Activated CD4-positive, alpha-beta T cell treated with anti-CD3 and anti-CD28 coated beads, Interleukin-2, amount 10 ng/mL, durations not matched to agents 7 days and 5 days (primary cell): Measurements from ENCODE around the gene CYP2A13. TPM values are rescaled to one million over a fixed set of nuclear protein-coding genes. Genes with fewer than 3 reads are reported as not detected.
"Not testable (repeated sequence)": the region's sequence is repeated elsewhere in the genome, so short reads cannot be mapped to it uniquely, and the experiment has no call there.

Experiments used
- CTCF ChIA-PET: fragments of 350-600 bp; sonication (Branson Sonifier 250); formaldehyde crosslinking; loops from one replicate; lab custom pipeline; 2021; ENCODE audit warnings: antibody characterized with exemption; lab: Charles Lee
- POLR2A ChIA-PET: fragments of 350-600 bp; sonication (Branson Sonifier 250); formaldehyde crosslinking; loops from one replicate; lab custom pipeline; 2021; ENCODE audit warnings: antibody characterized with exemption; lab: Charles Lee
- DNase-seq: peaks from one replicate; pipeline ENCODE4 v3.0.0-alpha.2; 2020
- H3K27ac Mint-ChIP-seq: one replicate; pipeline ENCODE4 v1.8.0; 2021; ENCODE audit warnings: mild to moderate bottlenecking, moderate library complexity, mixed read lengths
- H3K27me3 Mint-ChIP-seq: one replicate; pipeline ENCODE4 v1.8.0; 2021; ENCODE audit warnings: mixed read lengths
- H3K36me3 Mint-ChIP-seq: one replicate; pipeline ENCODE4 v1.8.0; 2021; ENCODE audit warnings: low read depth, mixed read lengths
- H3K4me1 Mint-ChIP-seq: one replicate; pipeline ENCODE4 v1.8.0; 2021; ENCODE audit warnings: mixed read lengths
- H3K4me3 Mint-ChIP-seq: one replicate; pipeline ENCODE4 v1.8.0; 2021; ENCODE audit warnings: mild to moderate bottlenecking, moderate library complexity, mixed read lengths
- H3K9me3 Mint-ChIP-seq: one replicate; pipeline ENCODE4 v1.8.0; 2021; ENCODE audit warnings: mixed read lengths
- total RNA-seq, 2 experiments: library from RNA; stranded (reverse); gene quantifications; one replicate each; pipeline ENCODE4 v1.2.3, GENCODE V29; 2021

The CYP2A13 gene
- total RNA-seq, 2 experiments from 2014 or later, result not detected

DNA sequence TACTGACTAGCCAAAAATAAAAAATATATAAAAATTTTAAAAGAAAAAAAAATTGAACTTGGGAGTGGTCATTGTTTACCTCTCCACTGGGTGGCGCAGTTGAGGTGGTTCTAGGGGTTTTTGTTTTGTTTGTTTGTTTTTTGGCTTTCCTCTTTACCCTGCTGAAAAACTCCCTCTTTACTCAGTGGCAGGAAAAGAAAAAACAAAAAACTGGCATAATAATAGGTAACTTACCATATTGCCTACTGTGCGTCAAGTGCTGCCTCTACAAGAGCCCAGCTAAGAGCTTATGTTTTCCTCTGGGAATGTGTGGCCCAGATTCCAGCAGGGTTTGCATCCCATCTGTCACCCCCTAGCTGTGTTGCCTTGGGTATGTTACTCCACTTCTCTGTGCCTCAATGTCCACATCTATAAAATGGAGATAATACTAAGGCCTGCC is 38.5 kb downstream of the CYP2A13 start:
- peak; percentile 59 for DNase-seq
- CTCF ChIA-PET, result interaction anchor here (0.6 to 1.7 kb wide), 3 partner anchors 10 to 136 kb away, joined by 3 to 7 read pairs (median 6); no protein-coding TSS in a partner anchor
- POLR2A ChIA-PET, H3K9me3 Mint-ChIP-seq, H3K27ac Mint-ChIP-seq, H3K4me3 Mint-ChIP-seq, H3K36me3 Mint-ChIP-seq: not testable (repeated sequence)
- H3K4me1 Mint-ChIP-seq, result peaks cover 25% of the 10 kb centered on the region
- H3K27me3 Mint-ChIP-seq, result peaks cover 17% of the 10 kb centered on the region

DNA sequence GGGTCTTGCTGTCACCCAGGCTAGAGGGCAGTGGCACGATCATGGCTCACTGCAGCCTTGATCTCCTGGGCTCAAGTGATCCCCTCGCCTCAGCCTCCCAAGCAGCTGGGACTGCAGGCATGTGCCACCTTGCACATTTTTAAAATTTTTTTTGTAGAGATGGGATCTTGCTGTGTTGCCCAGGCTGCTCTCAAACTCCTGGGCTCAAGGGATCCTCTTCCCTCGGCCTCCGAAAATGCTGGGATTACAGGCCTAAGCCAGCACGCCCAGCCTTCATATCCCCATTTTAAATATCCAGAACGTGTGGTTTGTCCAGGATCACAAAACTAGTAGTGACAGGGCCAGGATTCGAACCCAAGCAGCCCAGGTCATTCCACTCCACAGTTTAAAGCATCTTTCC is 39.1 kb downstream of the CYP2A13 start:
- H3K4me3 Mint-ChIP-seq, POLR2A ChIA-PET, DNase-seq, H3K36me3 Mint-ChIP-seq, H3K9me3 Mint-ChIP-seq: not testable (repeated sequence)
- Mint-ChIP-seq H3K4me1 (peaks cover 22% of the 10 kb centered on the region), H3K27ac (peak overlapping the region; percentile 37), H3K27me3 (peaks cover 21% of the 10 kb centered on the region)
- CTCF ChIA-PET, result interaction anchor here (0.6 to 1.7 kb wide), 3 partner anchors 10 to 136 kb away, joined by 3 to 6 read pairs (median 3); no protein-coding TSS in a partner anchor

DNA sequence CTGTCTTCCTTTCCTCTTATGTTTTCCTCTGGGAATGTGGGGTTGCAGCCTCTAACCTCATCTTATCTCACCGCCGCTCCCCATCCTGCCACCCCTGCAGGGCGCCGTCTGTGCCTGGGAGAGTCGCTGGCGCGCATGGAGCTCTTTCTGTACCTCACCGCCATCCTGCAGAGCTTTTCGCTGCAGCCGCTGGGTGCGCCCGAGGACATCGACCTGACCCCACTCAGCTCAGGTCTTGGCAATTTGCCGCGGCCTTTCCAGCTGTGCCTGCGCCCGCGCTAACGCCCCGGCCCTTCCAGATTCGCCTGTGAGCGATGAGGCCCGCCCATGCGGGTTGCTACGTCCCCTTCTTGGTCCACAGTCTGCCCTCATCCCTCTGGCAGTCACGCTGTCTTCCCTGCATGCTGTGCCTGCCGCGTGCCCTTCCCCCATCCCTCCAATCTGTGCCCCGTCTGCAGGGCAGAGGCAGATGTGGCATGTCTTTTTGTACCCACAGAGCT is 39.6 kb downstream of the CYP2A13 start:
- CTCF ChIA-PET, result interaction anchor here (1.0 to 1.7 kb wide), 2 partner anchors 16 to 135 kb away, joined by 3 to 6 read pairs; no protein-coding TSS in a partner anchor

DNA sequence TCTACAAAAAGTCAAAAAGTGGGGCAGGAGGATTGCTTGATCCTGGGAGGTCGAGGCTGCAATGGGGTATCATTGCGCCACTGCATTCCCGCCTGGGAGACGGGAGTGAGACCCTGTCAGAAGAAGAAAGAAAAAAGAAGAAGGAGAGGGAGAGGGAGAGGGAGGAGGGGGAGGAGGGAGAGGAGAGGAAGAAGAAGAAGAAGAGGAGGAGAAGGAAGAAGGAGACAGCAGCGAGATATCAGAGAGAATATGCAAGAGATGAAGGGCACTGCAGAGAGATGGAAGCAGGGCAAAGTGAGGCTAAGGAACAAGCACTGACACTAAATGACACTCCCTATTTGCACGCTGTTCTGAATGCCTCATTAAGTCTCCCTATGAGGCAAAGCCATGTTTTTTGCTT is 40.4 kb downstream of the CYP2A13 start:
- no peak for DNase-seq
- CTCF ChIA-PET, result interaction anchor here (0.6 kb wide), 2 partner anchors 175 to 1623 kb away, joined by 3 to 4 read pairs; no protein-coding TSS in a partner anchor
- Mint-ChIP-seq H3K27me3 (peaks cover 30% of the 10 kb centered on the region), H3K27ac (no peak overlapping the region), H3K9me3 (no peaks in the 10 kb centered on the region), H3K4me3 (no peak overlapping the region), H3K4me1 (peaks cover 22% of the 10 kb centered on the region), H3K36me3 (no peaks in the 10 kb centered on the region)
- POLR2A ChIA-PET, result interaction anchor here (0.6 kb wide), 1 partner anchor 186 kb away, joined by 7 read pairs; no protein-coding TSS in a partner anchor

More for the DNA sequence above, 39.6 kb downstream of the CYP2A13 start:
- H3K36me3 Mint-ChIP-seq, H3K9me3 Mint-ChIP-seq, POLR2A ChIA-PET: not testable (repeated sequence)
- Mint-ChIP-seq H3K4me3 (peak overlapping the region; percentile 42), H3K27me3 (peaks cover 25% of the 10 kb centered on the region), H3K4me1 (peaks cover 22% of the 10 kb centered on the region), H3K27ac (peak overlapping the region; percentile 38)
- peak; percentile 64 for DNase-seq

DNA sequence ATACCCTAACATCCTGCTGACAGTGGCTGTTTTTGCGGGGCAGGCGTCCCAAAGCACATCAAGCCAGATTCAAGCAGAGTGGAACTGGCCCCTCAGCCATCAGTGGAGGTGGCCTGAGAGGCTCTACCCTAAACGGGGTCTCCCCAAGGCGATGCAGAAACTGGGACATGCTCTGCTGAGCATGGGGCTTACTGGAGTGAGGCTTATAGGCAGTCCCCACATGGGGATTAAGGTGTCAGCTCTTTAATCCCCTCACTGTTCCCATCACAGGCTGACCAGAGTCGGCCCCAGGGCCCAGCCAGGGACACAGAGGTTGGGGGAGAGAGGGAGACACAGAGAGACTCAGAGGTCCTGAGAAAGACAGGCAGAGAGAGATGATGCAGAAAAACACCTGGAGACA is 42.9 kb downstream of the CYP2A13 start:
- Mint-ChIP-seq H3K36me3 (no peaks in the 10 kb centered on the region), H3K4me1 (peaks cover 28% of the 10 kb centered on the region), H3K9me3 (no peaks in the 10 kb centered on the region), H3K27me3 (peaks cover 39% of the 10 kb centered on the region), H3K27ac (no peak overlapping the region), H3K4me3 (no peak overlapping the region)
- CTCF ChIA-PET, result no interaction called here
- POLR2A ChIA-PET, result no interaction called here
- DNase-seq, result no peak

DNA sequence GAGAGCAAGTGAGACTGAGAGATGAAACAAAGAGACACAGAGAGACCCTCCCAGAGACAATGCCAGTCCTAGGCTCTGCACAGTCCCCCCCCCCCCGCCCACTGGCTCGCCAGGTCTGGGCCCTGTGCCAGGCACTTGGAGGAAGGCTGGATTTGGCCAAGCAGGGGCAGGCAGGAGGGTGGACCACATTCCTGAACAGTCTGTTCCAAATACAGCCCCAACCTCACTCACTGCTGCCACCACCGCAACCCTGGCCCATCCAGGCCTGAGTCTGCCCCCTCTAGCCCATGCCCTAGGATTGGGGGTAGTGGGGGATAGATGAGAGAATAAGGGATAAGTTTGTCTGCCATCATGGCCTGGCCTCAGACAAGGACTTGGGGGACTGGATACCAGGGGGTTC is 45.0 kb downstream of the CYP2A13 start:
- ChIA-PET CTCF (no interaction called here), POLR2A (no interaction called here)
- Mint-ChIP-seq H3K27me3 (peaks cover 40% of the 10 kb centered on the region), H3K27ac (no peak overlapping the region), H3K9me3 (no peaks in the 10 kb centered on the region), H3K36me3 (no peaks in the 10 kb centered on the region), H3K4me3 (no peak overlapping the region), H3K4me1 (peaks cover 19% of the 10 kb centered on the region)
- DNase-seq, result no peak

DNA sequence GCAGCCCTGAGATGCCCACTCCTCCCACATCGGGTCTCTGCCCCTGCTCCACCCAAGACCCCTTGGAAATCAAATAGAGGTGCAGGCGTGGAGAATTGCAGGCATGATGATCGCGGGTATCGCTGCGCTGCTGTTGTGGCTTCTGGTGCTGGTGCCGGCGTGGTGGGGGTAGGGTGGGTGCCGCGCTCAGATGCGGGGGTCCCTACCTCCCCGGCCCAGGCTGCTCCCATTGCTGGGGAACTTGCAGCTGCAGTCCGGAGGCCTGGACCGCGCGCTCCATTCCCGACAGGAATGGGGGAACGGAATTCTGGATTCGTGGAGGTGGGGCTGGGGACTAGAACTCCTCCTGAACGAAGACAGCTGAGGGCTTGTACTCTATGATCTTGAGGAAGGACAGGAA is 46.4 kb downstream of the CYP2A13 start:
- CTCF ChIA-PET, result interaction anchor here (0.6 kb wide), 1 partner anchor 34 kb away, joined by 3 read pairs; no protein-coding TSS in a partner anchor
- Mint-ChIP-seq H3K4me1 (peaks cover 17% of the 10 kb centered on the region), H3K27ac (peak overlapping the region; percentile 60), H3K4me3 (peak overlapping the region; percentile 28), H3K27me3 (peaks cover 35% of the 10 kb centered on the region), H3K9me3 (no peaks in the 10 kb centered on the region), H3K36me3 (no peaks in the 10 kb centered on the region)
- POLR2A ChIA-PET, result no interaction called here
- no peak for DNase-seq

DNA sequence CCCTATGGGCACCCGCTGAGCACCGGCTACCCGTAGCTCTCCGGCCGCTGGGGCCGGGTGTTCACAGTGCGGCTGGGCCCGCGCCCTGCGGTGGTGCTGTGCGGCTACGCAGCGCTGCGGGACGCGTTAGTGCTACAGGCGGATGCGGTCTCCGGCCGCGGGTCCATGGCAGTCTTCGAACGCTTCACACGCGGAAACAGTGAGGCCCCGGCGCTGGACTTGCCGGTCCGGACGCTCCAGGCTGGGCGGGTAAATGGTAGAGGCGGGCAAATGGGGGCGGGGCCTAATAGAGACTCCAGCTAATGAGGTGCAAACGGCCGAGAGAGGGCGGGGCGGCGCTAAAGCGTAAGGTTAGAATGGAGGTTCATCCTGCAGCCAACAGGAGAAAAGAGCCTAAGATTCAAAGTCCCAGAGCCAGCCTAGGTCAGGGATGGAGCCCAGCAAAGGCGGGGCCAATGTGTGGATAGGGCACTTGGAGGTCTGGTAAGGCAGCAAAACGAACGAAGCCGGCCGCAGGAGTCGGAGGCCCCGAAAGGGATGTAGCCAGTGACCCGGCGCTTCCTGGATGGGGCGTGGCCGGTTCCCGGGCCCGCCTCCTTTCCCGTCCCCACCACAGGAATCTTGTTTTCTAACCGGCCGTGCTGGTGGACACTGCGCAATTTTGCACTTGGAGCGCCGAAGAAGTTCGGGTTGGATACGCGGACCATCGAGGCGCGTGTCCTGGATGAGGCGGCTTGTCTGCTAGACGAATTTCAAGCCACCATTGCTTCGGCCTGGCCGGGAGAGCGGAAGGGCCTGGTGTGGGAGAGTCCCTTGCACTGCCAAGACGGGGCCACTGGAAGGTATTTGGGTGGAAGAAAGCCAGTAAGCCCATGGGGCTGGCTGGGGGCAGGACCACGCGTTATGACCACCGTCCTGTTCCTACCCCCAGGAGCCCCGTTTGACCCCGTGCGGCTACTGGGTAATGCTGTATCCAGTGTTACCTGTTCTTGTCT is 47.4 kb downstream of the CYP2A13 start:
- CTCF ChIA-PET, result interaction anchor here (0.6 kb wide), 1 partner anchor 33 kb away, joined by 3 read pairs; no protein-coding TSS in a partner anchor
- peak; percentile 33 for DNase-seq
- H3K9me3 Mint-ChIP-seq, POLR2A ChIA-PET, H3K36me3 Mint-ChIP-seq: not testable (repeated sequence)
- Mint-ChIP-seq H3K27me3 (peaks cover 31% of the 10 kb centered on the region), H3K4me1 (peaks cover 17% of the 10 kb centered on the region), H3K4me3 (peak overlapping the region; percentile 83), H3K27ac (peak overlapping the region; percentile 89)

DNA sequence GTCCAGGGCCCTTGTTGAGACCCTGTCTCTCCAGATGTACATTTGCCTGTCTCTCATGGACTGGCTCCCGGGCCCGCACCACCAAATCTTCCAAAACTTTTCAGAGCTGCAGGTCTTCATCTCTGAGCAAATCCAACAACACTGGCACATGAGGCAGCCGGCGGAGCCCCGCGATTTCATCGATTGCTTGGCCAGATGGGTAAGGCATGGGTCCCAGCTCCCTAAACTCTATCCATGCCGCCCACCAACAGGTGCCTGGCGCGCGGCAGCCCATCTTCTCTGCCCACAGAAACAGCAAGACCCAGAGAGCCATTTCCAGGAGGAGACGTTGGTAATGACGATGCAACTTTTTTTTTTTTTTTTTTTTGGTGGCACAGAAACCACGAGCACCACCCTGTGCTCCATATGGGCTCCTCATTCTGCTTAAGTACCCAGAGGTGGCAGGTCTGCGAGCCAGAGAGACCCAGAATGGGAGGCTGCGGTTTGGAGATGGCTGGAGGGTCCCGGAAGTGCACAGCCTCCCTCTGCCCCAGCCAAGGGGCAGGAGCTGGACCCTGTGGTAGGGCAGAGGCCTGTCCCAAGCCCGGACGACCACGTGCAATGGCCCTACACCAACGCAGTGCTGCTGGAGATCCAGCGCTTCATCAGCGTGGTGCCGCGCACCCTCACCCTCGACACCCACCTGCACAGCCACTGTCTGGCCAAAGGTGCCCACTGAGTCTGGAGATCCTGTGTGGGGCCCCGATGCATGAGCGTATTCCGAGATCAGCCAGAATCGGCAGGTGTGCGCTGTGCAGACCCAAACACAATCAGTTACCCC is 48.6 kb downstream of the CYP2A13 start:
- DNase-seq, result no peak
- H3K9me3 Mint-ChIP-seq, result no peaks in the 10 kb centered on the region
- ChIA-PET POLR2A (no interaction called here), CTCF (interaction anchor here (0.7 kb wide), 1 partner anchor 10 kb away, joined by 3 read pairs; no protein-coding TSS in a partner anchor)
- peaks cover 26% of the 10 kb centered on the region for H3K27me3 Mint-ChIP-seq
- no peaks in the 10 kb centered on the region for H3K36me3 Mint-ChIP-seq
- H3K4me1 Mint-ChIP-seq, result peaks cover 17% of the 10 kb centered on the region
- H3K27ac Mint-ChIP-seq, result peak overlapping the region; percentile 64
- H3K4me3 Mint-ChIP-seq, result peak overlapping the region; percentile 37

DNA sequence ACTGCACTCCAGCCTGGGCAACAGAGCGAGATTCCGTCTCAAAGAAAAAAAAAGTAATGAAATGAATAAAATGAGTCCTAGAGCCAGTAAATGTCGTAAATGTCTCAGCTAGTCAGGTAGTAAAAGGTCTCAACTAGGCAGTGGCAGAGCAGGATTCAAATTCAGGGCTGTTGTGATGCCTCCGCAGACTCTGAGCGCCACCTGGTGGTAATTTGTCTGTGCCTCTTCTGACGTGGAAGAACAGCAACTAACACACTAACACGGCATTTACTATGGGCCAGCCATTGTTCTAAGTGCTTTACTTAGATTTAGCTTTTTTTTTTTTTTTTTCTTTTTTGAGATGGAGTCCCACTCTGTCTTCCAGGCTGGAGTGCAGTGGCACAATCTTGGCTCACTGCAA is 56.2 kb downstream of the CYP2A13 start:
- DNase-seq, result peak; percentile 93
- Mint-ChIP-seq H3K9me3 (no peaks in the 10 kb centered on the region), H3K4me1 (peaks cover 2% of the 10 kb centered on the region), H3K36me3 (no peaks in the 10 kb centered on the region), H3K4me3 (no peak overlapping the region), H3K27ac (no peak overlapping the region), H3K27me3 (peaks cover 15% of the 10 kb centered on the region)
- POLR2A ChIA-PET, result interaction anchor here (0.7 kb wide), 1 partner anchor 313 kb away, joined by 5 read pairs; no protein-coding TSS in a partner anchor
- CTCF ChIA-PET, result interaction anchor here (0.6 to 2.0 kb wide), 11 partner anchors 13 to 1008 kb away, joined by 3 to 10 read pairs (median 3); no protein-coding TSS in a partner anchor
